Fibroblast of lung (primary cell): ENCODE data around the gene HM13. TPM values are rescaled to one million over a fixed set of nuclear protein-coding genes. Genes with fewer than 3 reads are reported as not detected.
"Not testable (repeated sequence)": the region's sequence is repeated elsewhere in the genome, so short reads cannot be mapped to it uniquely, and the experiment has no call there.

ENCODE experiments used
- DNase-seq, 2 donors: peaks; one replicate each; pipeline versions ENCODE4 v3.0.0 to v3.0.0-alpha.2; 2010; ENCODE audit warnings: low read depth in 2 of 2
- H2AFZ ChIP-seq: 2 replicates; pipeline ENCODE4 v1.5.1; 2012; ENCODE audit warnings: low read length, control low read depth, inconsistent platforms
- H3K27ac ChIP-seq: 2 replicates; pipeline ENCODE4 v1.5.1; 2011; ENCODE audit warnings: low read length, control low read depth; ENCODE audit not compliant: insufficient read depth
- H3K27me3 ChIP-seq: 2 replicates; pipeline ENCODE4 v1.5.1; 2011; ENCODE audit warnings: mild to moderate bottlenecking, low read length; ENCODE audit not compliant: control insufficient read depth, insufficient read depth
- H3K36me3 ChIP-seq: 2 replicates; pipeline ENCODE4 v1.5.1; 2011; ENCODE audit warnings: low read length; ENCODE audit not compliant: control insufficient read depth, insufficient read depth
- H3K4me1 ChIP-seq: 2 replicates; pipeline ENCODE4 v1.5.1; 2011; ENCODE audit warnings: low read length; ENCODE audit not compliant: control insufficient read depth, insufficient read depth; ENCODE audit errors: extremely low read depth
- H3K4me2 ChIP-seq: 2 replicates; pipeline ENCODE4 v1.5.1; 2011; ENCODE audit warnings: low read length, control low read depth; ENCODE audit not compliant: insufficient read depth; ENCODE audit errors: extremely low read depth
- H3K4me3 ChIP-seq, 4 experiments: fragments of 200-600 bp in 1 of 4; sonication (generic) in 1 of 4; replicated peaks in 1 of 4; 2 replicates each; pipeline ENCODE4 v1.5.1; 2011 to 2016; ENCODE audit warnings: low read length in 4 of 4, low read depth in 3 of 4, mild to moderate bottlenecking in 3 of 4, control low read depth in 2 of 4, inconsistent platforms in 1 of 4, mixed read lengths in 1 of 4; ENCODE audit not compliant: insufficient read depth in 1 of 4; ENCODE audit errors: control extremely low read depth in 1 of 4
- H3K79me2 ChIP-seq: 2 replicates; pipeline ENCODE4 v1.5.1; 2012; ENCODE audit warnings: mild to moderate bottlenecking, low read length, inconsistent platforms; ENCODE audit not compliant: control insufficient read depth, insufficient read depth
- H3K9ac ChIP-seq: 2 replicates; pipeline ENCODE4 v1.5.1; 2011; ENCODE audit warnings: mild to moderate bottlenecking, low read length, control low read depth; ENCODE audit not compliant: insufficient read depth
- H3K9me3 ChIP-seq: 2 replicates; pipeline ENCODE4 v1.5.1; 2012; ENCODE audit warnings: low read depth, low read length; ENCODE audit not compliant: control insufficient read depth, insufficient read depth
- H4K20me1 ChIP-seq: 2 replicates; pipeline ENCODE4 v1.5.1; 2011; ENCODE audit warnings: low read length; ENCODE audit not compliant: control insufficient read depth, insufficient read depth; ENCODE audit errors: extremely low read depth
- CTCF ChIP-seq, 2 donors: IDR thresholded peaks in 1 of 2; conservative IDR thresholded peaks in 1 of 2; 1 replicate in 1 of 2; 2 replicates in 1 of 2; pipeline ENCODE4 v1.5.1; 2011 to 2012; ENCODE audit warnings: low read length in 2 of 2, control low read depth in 1 of 2, inconsistent platforms in 1 of 2, low read depth in 1 of 2, mild to moderate bottlenecking in 1 of 2
- EZH2 ChIP-seq: IDR thresholded peaks from 2 replicates; pipeline ENCODE4 v1.5.1; 2012; ENCODE audit warnings: low read length, control low read depth, mild to moderate bottlenecking; ENCODE audit errors: missing control alignments
- polyA plus RNA-seq, 2 donors: library from polyadenylated mRNA; depleted of rRNA in 1 of 2; stranded (reverse) in 1 of 2; unstranded in 1 of 2; fragments of >200 nt; gene quantifications; 2 replicates each; pipeline ENCODE4 v1.2.1, GENCODE V29; 2011 to 2012; ENCODE audit warnings: missing spikeins in 1 of 2
- total RNA-seq: library from RNA; depleted of rRNA; stranded (reverse); fragments of >200 nt; gene quantifications from 2 replicates; pipeline ENCODE4 v1.2.1, GENCODE V29; 2014

HM13 gene
- total and polyA plus RNA-seq, 2 donors (not counting 1 experiment from before 2014, with no cell fraction given), result 52.5 to 157 TPM

- Histone ChIP-seq H3K4me2 (peak overlapping the region; percentile 74), H3K9ac (peak overlapping the region; percentile 57), H3K79me2 (no peaks in the 10 kb centered on the region), H3K4me1 (peaks cover 15% of the 10 kb centered on the region), H4K20me1 (no peaks in the 10 kb centered on the region), H3K27ac (peak overlapping the region; percentile 98), H3K27me3 (no peaks in the 10 kb centered on the region), H3K4me3 (peak overlapping the region in 1 of 4 experiments; percentile 46), H3K9me3 (no peaks in the 10 kb centered on the region), H3K36me3 (peaks cover 12% of the 10 kb centered on the region), H2AFZ (no peak overlapping the region)
- no peak for TF ChIP-seq EZH2
- TF ChIP-seq CTCF (conservative IDR thresholded peaks at IDR 0.05 in 1 of 2, IDR thresholded peaks at IDR 0.05 in 1 of 2; ENCODE audit: low read depth in 1 of 2, low read length in 2 of 2), result no peak
- DNase-seq, result no peak
Observed at GRCh38 chr20:31572042-31572700, 57.9 kb downstream of the HM13 start.

- TF ChIP-seq EZH2 (no peak), CTCF (conservative IDR thresholded peaks at IDR 0.05 in 1 of 2, IDR thresholded peaks at IDR 0.05 in 1 of 2; ENCODE audit: low read depth in 1 of 2, low read length in 2 of 2) (no peak)
- Histone ChIP-seq H3K4me1 (peaks cover 15% of the 10 kb centered on the region), H3K79me2 (no peaks in the 10 kb centered on the region), H2AFZ (no peak overlapping the region), H3K4me3 (peak overlapping the region; percentile 50 to 70 (median 53)), H4K20me1 (no peaks in the 10 kb centered on the region), H3K9me3 (no peaks in the 10 kb centered on the region), H3K36me3 (peaks cover 10% of the 10 kb centered on the region), H3K9ac (peak overlapping the region; percentile 73), H3K27ac (peak overlapping the region; percentile 98), H3K4me2 (peak overlapping the region; percentile 95), H3K27me3 (no peaks in the 10 kb centered on the region)
- peak; percentile 98 to 99 for DNase-seq
Observed at GRCh38 chr20:31572701-31573554, 58.7 kb downstream of the HM13 start.

GRCh38 chr20:31573555-31574321 lies 59.5 kb downstream of the HM13 start:
- H3K9me3 ChIP-seq, result no peaks in the 10 kb centered on the region
- peak overlapping the region; percentile 50 to 70 (median 53) for H3K4me3 ChIP-seq
- peak overlapping the region; percentile 73 for H3K9ac ChIP-seq
- H3K27me3 ChIP-seq, result no peaks in the 10 kb centered on the region
- DNase-seq, result peak in 1 of 2 donors; percentile 23
- no peaks in the 10 kb centered on the region for H4K20me1 ChIP-seq
- H3K36me3 ChIP-seq, result peaks cover 6% of the 10 kb centered on the region
- TF ChIP-seq EZH2 (no peak), CTCF (conservative IDR thresholded peaks at IDR 0.05 in 1 of 2, IDR thresholded peaks at IDR 0.05 in 1 of 2; ENCODE audit: low read depth in 1 of 2, low read length in 2 of 2) (no peak)
- H3K79me2 ChIP-seq, result no peaks in the 10 kb centered on the region
- H3K4me1 ChIP-seq, result peaks cover 15% of the 10 kb centered on the region
- H2AFZ ChIP-seq, result no peak overlapping the region
- H3K27ac ChIP-seq, result peak overlapping the region; percentile 98
- H3K4me2 ChIP-seq, result peak overlapping the region; percentile 95

GRCh38 chr20:31574986-31575385 lies 60.7 kb downstream of the HM13 start:
- not testable (repeated sequence) for H3K27me3 ChIP-seq, H3K4me2 ChIP-seq, H3K27ac ChIP-seq, H3K9ac ChIP-seq, H3K4me3 ChIP-seq, H4K20me1 ChIP-seq, H3K9me3 ChIP-seq, H2AFZ ChIP-seq, DNase-seq, H3K36me3 ChIP-seq, H3K79me2 ChIP-seq
- H3K4me1 ChIP-seq, result peaks cover 11% of the 10 kb centered on the region
